Measurements from ENCODE around the gene TSPYL1.

The TSPYL1 gene

GRCh38 chr6:116246089-116246488 is 33.6 kb downstream of the TSPYL1 start:
- peaks cover 24% of the 10 kb centered on the region; the same call in 1 of the 2 replicates for H3K4me1 ChIP-seq (ENCODE audit: control insufficient read depth, insufficient read depth, low read length)
- ChIA-PET POLR2A (no interaction called here), CTCF (interaction anchor here (0.9 to 1.4 kb wide), 2 partner anchors 28 to 289 kb away, joined by 3 to 4 read pairs; no protein-coding TSS in a partner anchor)
- no peak overlapping the region for H3K4me3 ChIP-seq (ENCODE audit: low read depth, low read length)
- H3K9me3 ChIP-seq (ENCODE audit: control insufficient read depth, insufficient read depth, low read depth, low read length): no peaks in the 10 kb centered on the region
- no peak for TF ChIP-seq PATZ1 (tag by site-specific recombination; IDR thresholded peaks at IDR 0.05)
- TF ChIP-seq ZNF585B (tag by site-specific recombination; IDR thresholded peaks at IDR 0.05): peak; percentile 68
- H3K36me3 ChIP-seq (ENCODE audit: control insufficient read depth in 2 of 2, insufficient read depth in 1 of 2, low read length in 2 of 2): peaks cover 0 to 4% of the 10 kb centered on the region in 2 experiments; a peak in 1 of 3 replicates
- no peak overlapping the region for H3K27ac ChIP-seq (ENCODE audit: extremely low read depth, low read depth, low read length)

GRCh38 chr6:116244284-116244683 is 35.4 kb downstream of the TSPYL1 start:
- ChIA-PET CTCF (no interaction called here), POLR2A (interaction anchor here (1.3 kb wide), 1 partner anchor 10 kb away, joined by 3 read pairs; the partner anchor contains the start of gene TSPYL4)
- no peak overlapping the region for H3K4me3 ChIP-seq (ENCODE audit: low read depth, low read length)
- no peaks in the 10 kb centered on the region for H3K9me3 ChIP-seq (ENCODE audit: control insufficient read depth, insufficient read depth, low read depth, low read length)
- no peak overlapping the region for H3K27ac ChIP-seq (ENCODE audit: extremely low read depth, low read depth, low read length)
- peaks cover 0 to 2% of the 10 kb centered on the region in 2 experiments; a peak in 1 of 3 replicates for H3K36me3 ChIP-seq (ENCODE audit: control insufficient read depth in 2 of 2, insufficient read depth in 1 of 2, low read length in 2 of 2)
- peaks cover 15% of the 10 kb centered on the region; the same call in 1 of the 2 replicates for H3K4me1 ChIP-seq (ENCODE audit: control insufficient read depth, insufficient read depth, low read length)
- TF ChIP-seq ZNF544 (tag by site-specific recombination; IDR thresholded peaks at IDR 0.05) (no peak), ZNF449 (tag by site-specific recombination; IDR thresholded peaks at IDR 0.05) (no peak), ZNF513 (tag by site-specific recombination; IDR thresholded peaks at IDR 0.05) (no peak), ZIC2 (tag by site-specific recombination; IDR thresholded peaks at IDR 0.05) (no peak), PRDM10 (tag by site-specific recombination; IDR thresholded peaks at IDR 0.05) (no peak), ZNF621 (tag by site-specific recombination; IDR thresholded peaks at IDR 0.05) (no peak), HOXD13 (CRISPR knock-in tag; IDR thresholded peaks at IDR 0.05; ENCODE audit: borderline replicate concordance) (no peak), ZNF2 (tag by site-specific recombination; IDR thresholded peaks at IDR 0.05) (no peak), ZNF768 (tag by site-specific recombination; IDR thresholded peaks at IDR 0.05) (no peak), ZSCAN30 (tag by site-specific recombination; IDR thresholded peaks at IDR 0.05) (no peak), IKZF3 (tag by site-specific recombination; IDR thresholded peaks at IDR 0.05) (no peak), TRIM28 (IDR thresholded peaks at IDR 0.05; ENCODE audit: borderline replicate concordance, low read length) (peak; percentile 38; the same call in 1 of the 2 replicates), HOXA7 (CRISPR knock-in tag; IDR thresholded peaks at IDR 0.05; ENCODE audit: borderline replicate concordance) (no peak), ZNF18 (tag by site-specific recombination; IDR thresholded peaks at IDR 0.05) (no peak), ZNF654 (tag by site-specific recombination; IDR thresholded peaks at IDR 0.05; ENCODE audit: low read depth) (no peak), ZNF843 (tag by site-specific recombination; IDR thresholded peaks at IDR 0.05) (peak; percentile 24; the same call in 1 of the 2 replicates), OVOL3 (tag by site-specific recombination; IDR thresholded peaks at IDR 0.05) (0 out of 2 replicates have a peak, but pooled peaks have one; percentile 23), ZBTB10 (tag by site-specific recombination; IDR thresholded peaks at IDR 0.05) (no peak), ZNF548 (tag by site-specific recombination; IDR thresholded peaks at IDR 0.05) (no peak)

All from HEK293 (cell line).